NCI-H2196 (cell line): ENCODE data around the gene MAPKAPK2.
"Not testable (repeated sequence)": the region's sequence is repeated elsewhere in the genome, so short reads cannot be mapped to it uniquely, and the experiment has no call there.

Experiments used
- DNase-seq: peaks from one replicate; lab custom pipeline; 2025; ENCODE audit not compliant: unreplicated experiment; lab: John Stamatoyannopoulos, UW

Gene MAPKAPK2

GRCh38 chr1:206684478-206685333, at the start of gene MAPKAPK2:
Gene MAPKAPK2, plus strand, starts transcription at chr1:206684905. Its CDS starts 325 bp downstream, at chr1:206685230.
- DNase-seq = peak; percentile 52

GRCh38 chr1:206635080-206635977, 49.4 kb upstream of the MAPKAPK2 start, which contains the start of gene DYRK3:
Gene DYRK3, plus strand, starts transcription at chr1:206635536. Its CDS starts 168 bp downstream, at chr1:206635704.
- peak; percentile 93 for DNase-seq

GRCh38 chr1:206635978-206636345, 48.7 kb upstream of the MAPKAPK2 start:
- no peak for DNase-seq

- no peak for DNase-seq
Measured at GRCh38 chr1:206636671-206637070, 48.0 kb upstream of the MAPKAPK2 start.

- no peak for DNase-seq
Measured at GRCh38 chr1:206637605-206638004, 47.1 kb upstream of the MAPKAPK2 start.

GRCh38 chr1:206642074-206642473, 42.6 kb upstream of the MAPKAPK2 start:
- DNase-seq = not testable (repeated sequence)

- no peak for DNase-seq
Measured at GRCh38 chr1:206643118-206643698, 41.5 kb upstream of the MAPKAPK2 start.

GRCh38 chr1:206646504-206646903, 38.2 kb upstream of the MAPKAPK2 start:
- DNase-seq = no peak

- no peak for DNase-seq
Measured at GRCh38 chr1:206647224-206647623, 37.5 kb upstream of the MAPKAPK2 start.

GRCh38 chr1:206649261-206649921, 35.3 kb upstream of the MAPKAPK2 start:
- DNase-seq = no peak

GRCh38 chr1:206651014-206651413, 33.7 kb upstream of the MAPKAPK2 start:
- no peak for DNase-seq

GRCh38 chr1:206651958-206652890, 32.5 kb upstream of the MAPKAPK2 start:
- no peak for DNase-seq

GRCh38 chr1:206653715-206654459, 30.8 kb upstream of the MAPKAPK2 start:
- DNase-seq = no peak

- no peak for DNase-seq
Measured at GRCh38 chr1:206654828-206655227, 29.9 kb upstream of the MAPKAPK2 start.

- peak; percentile 26 for DNase-seq
Measured at GRCh38 chr1:206655471-206655882, 29.2 kb upstream of the MAPKAPK2 start.

GRCh38 chr1:206656936-206657335, 27.8 kb upstream of the MAPKAPK2 start:
- DNase-seq = no peak

- DNase-seq = no peak
Measured at GRCh38 chr1:206657751-206658150, 27.0 kb upstream of the MAPKAPK2 start.

- DNase-seq = no peak
Measured at GRCh38 chr1:206658264-206658980, 26.3 kb upstream of the MAPKAPK2 start.

GRCh38 chr1:206658981-206659273, 25.8 kb upstream of the MAPKAPK2 start:
- no peak for DNase-seq
